Measurements from ENCODE around the gene WDPCP.

WDPCP gene

DNA sequence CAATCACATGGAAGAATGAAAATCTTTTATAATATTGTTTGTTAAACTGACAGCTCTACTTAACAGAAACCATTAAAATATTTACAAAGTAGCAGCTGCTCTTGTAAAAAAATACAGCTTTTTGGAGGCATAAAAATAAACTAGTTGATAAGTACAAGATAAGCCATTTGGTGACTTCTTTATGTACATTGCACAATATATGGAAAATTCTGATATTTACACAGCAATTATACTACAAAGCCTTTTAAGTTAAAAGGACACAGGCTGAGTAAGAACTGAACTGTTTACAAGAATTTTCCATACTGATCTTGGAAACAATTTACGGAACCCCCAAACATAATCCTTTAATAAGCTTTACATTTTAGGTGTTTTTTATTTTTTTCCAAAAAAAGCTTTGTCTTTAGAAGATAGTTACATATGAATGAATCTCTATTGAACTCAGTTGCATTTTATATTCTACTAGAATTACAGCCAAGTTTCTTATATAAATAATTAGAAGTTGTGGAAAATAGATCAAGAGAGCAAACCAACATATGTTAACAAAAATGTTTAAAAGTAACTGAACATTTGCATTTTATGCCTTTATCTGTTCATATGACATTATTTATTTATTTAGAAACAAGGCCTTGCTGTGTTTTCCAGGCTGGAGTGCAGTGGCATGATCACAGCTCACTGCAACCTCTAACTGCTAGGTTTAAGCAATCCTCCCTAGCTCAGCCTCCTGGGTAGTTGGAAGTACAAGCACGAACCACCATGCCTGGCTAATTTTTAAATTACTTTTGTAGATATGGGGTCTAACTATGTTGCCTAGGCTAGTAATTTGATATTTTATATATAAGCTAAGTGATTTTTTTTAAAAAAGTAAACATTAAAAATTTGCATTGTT, 395.1 kb downstream of the WDPCP start:
- Histone ChIP-seq H4K8ac (ENCODE audit: low read length) (no peak overlapping the region), H3K36me3 (ENCODE audit: control insufficient read depth in 1 of 2, insufficient read depth in 2 of 2, low read depth in 1 of 2, low read length in 2 of 2) (no peaks in the 10 kb centered on the region), H2BK12ac (ENCODE audit: low read length in 2 of 2) (no peak overlapping the region), H2BK5ac (ENCODE audit: low read depth, low read length, poor library complexity, severe bottlenecking) (no peak overlapping the region), H3K18ac (ENCODE audit: low read depth in 1 of 2, low read length in 2 of 2) (no peak overlapping the region), H3K4me3 (ENCODE audit: insufficient read depth in 1 of 2, low read depth in 1 of 2, low read length in 2 of 2) (no peak overlapping the region), H4K91ac (ENCODE audit: low read length) (no peak overlapping the region), H3K27ac (ENCODE audit: low read length, poor library complexity, severe bottlenecking) (no peak overlapping the region), H3K27me3 (ENCODE audit: control insufficient read depth in 1 of 2, insufficient read depth in 1 of 2, low read length in 2 of 2) (no peaks in the 10 kb centered on the region), H2BK15ac (ENCODE audit: low read depth, poor library complexity, severe bottlenecking) (no peak overlapping the region), H2BK120ac (ENCODE audit: low read depth, low read length) (no peak overlapping the region), H2AK5ac (ENCODE audit: low read length, severe bottlenecking) (no peak overlapping the region), H3K9ac (ENCODE audit: low read length) (no peak overlapping the region), H3K79me1 (replicated peaks; ENCODE audit: low read length, poor library complexity, severe bottlenecking) (no peaks in the 10 kb centered on the region), H2AFZ (ENCODE audit: low read depth, low read length) (no peak overlapping the region), H3K4me1 (ENCODE audit: control insufficient read depth, insufficient read depth, low read depth, low read length) (no peaks in the 10 kb centered on the region), H3K9me3 (ENCODE audit: control insufficient read depth, low read length) (peaks cover 15% of the 10 kb centered on the region), H3K23ac (ENCODE audit: low read length in 2 of 2) (no peak overlapping the region), H3K4me2 (ENCODE audit: low read length, poor library complexity, severe bottlenecking) (no peak overlapping the region), H3K4ac (ENCODE audit: low read depth in 1 of 2, low read length in 2 of 2) (no peak overlapping the region), H3K14ac (ENCODE audit: low read length in 2 of 2) (no peak overlapping the region)
- no peak for DNase-seq
- no CpG with 5 or more reads among the region's 2 CpGs for WGBS

DNA sequence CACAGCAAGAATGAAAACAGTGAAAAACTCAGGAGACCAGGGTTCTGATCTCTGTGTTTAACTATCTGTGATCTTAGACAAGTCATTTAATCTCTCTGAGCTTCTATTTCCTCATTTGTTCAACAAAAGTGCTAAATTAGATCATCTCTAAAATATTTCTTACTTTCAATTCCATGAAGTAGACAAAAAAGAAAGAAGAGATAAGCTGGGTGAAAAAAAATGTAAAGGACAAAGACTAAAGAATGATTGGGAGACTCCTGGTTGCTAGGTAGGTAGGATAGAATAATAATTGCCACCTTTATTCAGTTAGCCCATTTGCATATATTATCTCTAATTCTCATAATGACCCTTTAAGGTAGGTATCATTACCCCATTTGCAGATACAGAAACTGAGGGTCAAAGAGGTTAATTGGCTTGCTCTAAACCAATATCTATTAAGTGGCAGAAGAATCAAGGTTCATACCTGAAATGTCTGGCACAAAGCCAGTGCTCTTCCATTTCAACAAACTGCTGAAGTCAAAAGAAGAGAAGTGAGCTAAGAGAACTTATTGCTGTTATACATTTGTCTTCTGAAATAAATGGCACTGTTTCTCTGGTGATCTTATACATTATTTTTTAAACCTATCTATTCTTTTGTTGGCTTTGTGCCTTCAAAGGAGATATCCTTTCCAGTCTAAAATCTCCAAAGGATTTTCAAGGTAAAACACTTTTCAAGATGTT, 395.9 kb downstream of the WDPCP start:
- no peaks in the 10 kb centered on the region for H3K36me3 ChIP-seq (ENCODE audit: control insufficient read depth in 1 of 2, insufficient read depth in 2 of 2, low read depth in 1 of 2, low read length in 2 of 2)
- no peak overlapping the region for H2AFZ ChIP-seq (ENCODE audit: low read depth, low read length)
- no peak for DNase-seq
- H2BK5ac ChIP-seq (ENCODE audit: low read depth, low read length, poor library complexity, severe bottlenecking), result no peak overlapping the region
- H4K8ac ChIP-seq (ENCODE audit: low read length), result no peak overlapping the region
- no peak overlapping the region for H3K4me2 ChIP-seq (ENCODE audit: low read length, poor library complexity, severe bottlenecking)
- H3K27me3 ChIP-seq (ENCODE audit: control insufficient read depth in 1 of 2, insufficient read depth in 1 of 2, low read length in 2 of 2), result no peaks in the 10 kb centered on the region
- no peaks in the 10 kb centered on the region for H3K4me1 ChIP-seq (ENCODE audit: control insufficient read depth, insufficient read depth, low read depth, low read length)
- H3K23ac ChIP-seq (ENCODE audit: low read length in 2 of 2), result no peak overlapping the region
- H2BK15ac ChIP-seq (ENCODE audit: low read depth, poor library complexity, severe bottlenecking), result no peak overlapping the region
- H3K18ac ChIP-seq (ENCODE audit: low read depth in 1 of 2, low read length in 2 of 2), result no peak overlapping the region
- H3K4me3 ChIP-seq (ENCODE audit: insufficient read depth in 1 of 2, low read depth in 1 of 2, low read length in 2 of 2), result no peak overlapping the region
- no peak overlapping the region for H2BK120ac ChIP-seq (ENCODE audit: low read depth, low read length)
- H3K9ac ChIP-seq (ENCODE audit: low read length), result no peak overlapping the region
- H3K4ac ChIP-seq (ENCODE audit: low read depth in 1 of 2, low read length in 2 of 2), result no peak overlapping the region
- H3K27ac ChIP-seq (ENCODE audit: low read length, poor library complexity, severe bottlenecking), result no peak overlapping the region
- H3K14ac ChIP-seq (ENCODE audit: low read length in 2 of 2), result no peak overlapping the region
- H4K91ac ChIP-seq (ENCODE audit: low read length), result no peak overlapping the region
- H3K79me1 ChIP-seq (replicated peaks; ENCODE audit: low read length, poor library complexity, severe bottlenecking), result no peaks in the 10 kb centered on the region
- peaks cover 23% of the 10 kb centered on the region for H3K9me3 ChIP-seq (ENCODE audit: control insufficient read depth, low read length)
- no peak overlapping the region for H2AK5ac ChIP-seq (ENCODE audit: low read length, severe bottlenecking)
- no peak overlapping the region for H2BK12ac ChIP-seq (ENCODE audit: low read length in 2 of 2)

GRCh38 chr2:63189026-63189425, 399.3 kb downstream of the WDPCP start:
- H3K9me3 ChIP-seq (ENCODE audit: control insufficient read depth, low read length), result peaks cover 38% of the 10 kb centered on the region
- no peaks in the 10 kb centered on the region for H3K4me1 ChIP-seq (ENCODE audit: control insufficient read depth, insufficient read depth, low read depth, low read length)
- no peak overlapping the region for H2AK5ac ChIP-seq (ENCODE audit: low read length, severe bottlenecking)
- no peak overlapping the region for H3K14ac ChIP-seq (ENCODE audit: low read length in 2 of 2)
- H2BK12ac ChIP-seq (ENCODE audit: low read length in 2 of 2), result no peak overlapping the region
- no peaks in the 10 kb centered on the region for H3K36me3 ChIP-seq (ENCODE audit: control insufficient read depth in 1 of 2, insufficient read depth in 2 of 2, low read depth in 1 of 2, low read length in 2 of 2)
- H3K9ac ChIP-seq (ENCODE audit: low read length), result no peak overlapping the region
- no peak overlapping the region for H3K23ac ChIP-seq (ENCODE audit: low read length in 2 of 2)
- H4K8ac ChIP-seq (ENCODE audit: low read length), result no peak overlapping the region
- H3K4me3 ChIP-seq (ENCODE audit: insufficient read depth in 1 of 2, low read depth in 1 of 2, low read length in 2 of 2), result no peak overlapping the region
- DNase-seq, result peak; percentile 56
- H3K4ac ChIP-seq (ENCODE audit: low read depth in 1 of 2, low read length in 2 of 2), result no peak overlapping the region
- H3K18ac ChIP-seq (ENCODE audit: low read depth in 1 of 2, low read length in 2 of 2), result no peak overlapping the region
- WGBS, result 6% methylated on average over 4 of the region's 4 CpGs
- H4K91ac ChIP-seq (ENCODE audit: low read length), result no peak overlapping the region
- H2BK120ac ChIP-seq (ENCODE audit: low read depth, low read length), result no peak overlapping the region
- no peak overlapping the region for H3K27ac ChIP-seq (ENCODE audit: low read length, poor library complexity, severe bottlenecking)
- H3K27me3 ChIP-seq (ENCODE audit: control insufficient read depth in 1 of 2, insufficient read depth in 1 of 2, low read length in 2 of 2), result no peaks in the 10 kb centered on the region
- no peak overlapping the region for H3K4me2 ChIP-seq (ENCODE audit: low read length, poor library complexity, severe bottlenecking)
- H2BK15ac ChIP-seq (ENCODE audit: low read depth, poor library complexity, severe bottlenecking), result no peak overlapping the region
- H2AFZ ChIP-seq (ENCODE audit: low read depth, low read length), result no peak overlapping the region
- H3K79me1 ChIP-seq (replicated peaks; ENCODE audit: low read length, poor library complexity, severe bottlenecking), result no peaks in the 10 kb centered on the region
- H2BK5ac ChIP-seq (ENCODE audit: low read depth, low read length, poor library complexity, severe bottlenecking), result no peak overlapping the region

- 95% methylated on average over 2 of the region's 3 CpGs for WGBS
Observed at GRCh38 chr2:63186331-63186730, 401.9 kb downstream of the WDPCP start.

More at GRCh38 chr2:63186331-63186730, 401.9 kb downstream of the WDPCP start:
- Histone ChIP-seq H2BK15ac (ENCODE audit: low read depth, poor library complexity, severe bottlenecking) (no peak overlapping the region), H3K4me3 (ENCODE audit: insufficient read depth in 1 of 2, low read depth in 1 of 2, low read length in 2 of 2) (no peak overlapping the region), H3K18ac (ENCODE audit: low read depth in 1 of 2, low read length in 2 of 2) (no peak overlapping the region), H3K27me3 (ENCODE audit: control insufficient read depth in 1 of 2, insufficient read depth in 1 of 2, low read length in 2 of 2) (no peaks in the 10 kb centered on the region), H3K14ac (ENCODE audit: low read length in 2 of 2) (no peak overlapping the region), H3K36me3 (ENCODE audit: control insufficient read depth in 1 of 2, insufficient read depth in 2 of 2, low read depth in 1 of 2, low read length in 2 of 2) (no peaks in the 10 kb centered on the region), H3K9me3 (ENCODE audit: control insufficient read depth, low read length) (peaks cover 42% of the 10 kb centered on the region), H3K27ac (ENCODE audit: low read length, poor library complexity, severe bottlenecking) (no peak overlapping the region), H4K8ac (ENCODE audit: low read length) (no peak overlapping the region), H2BK5ac (ENCODE audit: low read depth, low read length, poor library complexity, severe bottlenecking) (no peak overlapping the region), H2AK5ac (ENCODE audit: low read length, severe bottlenecking) (no peak overlapping the region), H3K23ac (ENCODE audit: low read length in 2 of 2) (no peak overlapping the region), H3K79me1 (replicated peaks; ENCODE audit: low read length, poor library complexity, severe bottlenecking) (no peaks in the 10 kb centered on the region), H3K4me2 (ENCODE audit: low read length, poor library complexity, severe bottlenecking) (no peak overlapping the region), H4K91ac (ENCODE audit: low read length) (no peak overlapping the region), H3K9ac (ENCODE audit: low read length) (no peak overlapping the region), H3K4ac (ENCODE audit: low read depth in 1 of 2, low read length in 2 of 2) (no peak overlapping the region), H2AFZ (ENCODE audit: low read depth, low read length) (no peak overlapping the region), H2BK120ac (ENCODE audit: low read depth, low read length) (no peak overlapping the region), H2BK12ac (ENCODE audit: low read length in 2 of 2) (no peak overlapping the region), H3K4me1 (ENCODE audit: control insufficient read depth, insufficient read depth, low read depth, low read length) (no peaks in the 10 kb centered on the region)
- DNase-seq, result no peak

All from mesenchymal stem cell (in vitro differentiated cells and primary cell).